CD14-positive monocyte (primary cell): ENCODE data around the gene PKP3. TPM values are rescaled to one million over a fixed set of nuclear protein-coding genes. Genes with fewer than 3 reads are reported as not detected.

Source experiments
- DNase-seq, 3 donors: peaks; one replicate each; pipeline ENCODE4 v3.0.0-alpha.2; 2011 to 2022
- H2AFZ ChIP-seq: 2 replicates; pipeline ENCODE4 v1.6.0; 2012; ENCODE audit warnings: mild to moderate bottlenecking, low read depth, low read length, inconsistent platforms; ENCODE audit not compliant: insufficient read depth, poor library complexity, severe bottlenecking
- H3K27ac ChIP-seq, 2 donors: 1 replicate in 1 of 2; 2 replicates in 1 of 2; pipeline ENCODE4 v1.5.1; 2012 to 2013; ENCODE audit warnings: low read length in 2 of 2, control low read depth in 1 of 2, inconsistent platforms in 1 of 2, low read depth in 1 of 2, mild to moderate bottlenecking in 1 of 2
- H3K27me3 ChIP-seq, 2 donors: one replicate each; pipeline versions ENCODE4 v1.6.0 to v1.6.1; 2011 to 2013; ENCODE audit warnings: low read length in 2 of 2; ENCODE audit not compliant: control insufficient read depth in 2 of 2, insufficient read depth in 2 of 2
- H3K36me3 ChIP-seq, 2 donors: replicated peaks in 1 of 2; 1 replicate in 1 of 2; 2 replicates in 1 of 2; pipeline versions ENCODE4 v1.5.1 to v1.6.1; 2012 to 2013; ENCODE audit warnings: low read length in 2 of 2, control low read depth in 1 of 2, inconsistent platforms in 1 of 2, mild to moderate bottlenecking in 1 of 2; ENCODE audit not compliant: insufficient read depth in 2 of 2, control insufficient read depth in 1 of 2
- H3K4me1 ChIP-seq, 2 donors: 1 replicate in 1 of 2; 2 replicates in 1 of 2; pipeline versions ENCODE4 v1.5.1 to v1.6.1; 2012 to 2013; ENCODE audit warnings: low read length in 2 of 2, control low read depth in 1 of 2, inconsistent platforms in 1 of 2, mild to moderate bottlenecking in 1 of 2, moderate library complexity in 1 of 2; ENCODE audit not compliant: insufficient read depth in 2 of 2, control insufficient read depth in 1 of 2
- H3K4me2 ChIP-seq: replicated peaks from 2 replicates; pipeline ENCODE3; 2012; ENCODE audit warnings: low read length, moderate library complexity, mild to moderate bottlenecking; ENCODE audit not compliant: poor library complexity, severe bottlenecking; ENCODE audit errors: extremely low read depth
- H3K4me3 ChIP-seq, 3 experiments: fragments of 200-600 bp in 1 of 3; sonication (generic) in 1 of 3; replicated peaks in 1 of 3; 1 replicate in 2 of 3; 2 replicates in 1 of 3; pipeline ENCODE4 v1.5.1; 2011 to 2013; ENCODE audit warnings: low read length in 3 of 3, mild to moderate bottlenecking in 3 of 3, control low read depth in 2 of 3, low read depth in 2 of 3, inconsistent platforms in 1 of 3, moderate library complexity in 1 of 3
- H3K79me2 ChIP-seq: 2 replicates; pipeline ENCODE4 v1.6.0; 2012; ENCODE audit warnings: mild to moderate bottlenecking, control low read depth, inconsistent platforms, low read length, moderate library complexity; ENCODE audit not compliant: insufficient read depth
- H3K9ac ChIP-seq: 2 replicates; pipeline ENCODE4 v1.6.0; 2017; ENCODE audit warnings: low read length, mild to moderate bottlenecking; ENCODE audit not compliant: insufficient read depth, poor library complexity, severe bottlenecking
- H3K9me3 ChIP-seq, 2 donors: replicated peaks in 1 of 2; 1 replicate in 1 of 2; 2 replicates in 1 of 2; pipeline versions ENCODE4 v1.5.1 to v1.6.1; 2012 to 2013; ENCODE audit warnings: low read length in 2 of 2, control low read depth in 1 of 2; ENCODE audit not compliant: control insufficient read depth in 1 of 2, insufficient read depth in 1 of 2
- H4K20me1 ChIP-seq: 2 replicates; pipeline ENCODE4 v1.6.0; 2012; ENCODE audit warnings: mild to moderate bottlenecking, low read length, control low read depth, moderate library complexity; ENCODE audit not compliant: insufficient read depth
- H3K27ac Mint-ChIP-seq, 7 donors: one replicate each; pipeline ENCODE4 v1.8.0; 2020; ENCODE audit warnings: mild to moderate bottlenecking in 7 of 7, mixed read lengths in 7 of 7, moderate library complexity in 6 of 7, inconsistent platforms in 2 of 7
- H3K27me3 Mint-ChIP-seq, 3 donors: one replicate each; pipeline ENCODE4 v1.8.0; 2021 to 2022; ENCODE audit warnings: low read depth in 3 of 3, mild to moderate bottlenecking in 3 of 3, mixed read lengths in 3 of 3, moderate library complexity in 3 of 3, inconsistent platforms in 1 of 3
- H3K36me3 Mint-ChIP-seq, 2 donors: one replicate each; pipeline ENCODE4 v1.8.0; 2020; ENCODE audit warnings: mixed read lengths in 2 of 2, inconsistent platforms in 1 of 2, mild to moderate bottlenecking in 1 of 2
- H3K4me1 Mint-ChIP-seq: one replicate; pipeline ENCODE4 v1.8.0; 2020; ENCODE audit warnings: mild to moderate bottlenecking, mixed read lengths
- H3K4me3 Mint-ChIP-seq, 2 donors: one replicate each; pipeline ENCODE4 v1.8.0; 2020; ENCODE audit warnings: mild to moderate bottlenecking in 2 of 2, mixed read lengths in 2 of 2, moderate library complexity in 1 of 2
- H3K9me3 Mint-ChIP-seq, 7 donors: one replicate each; pipeline ENCODE4 v1.8.0; 2020 to 2022; ENCODE audit warnings: mixed read lengths in 7 of 7, mild to moderate bottlenecking in 6 of 7, moderate library complexity in 6 of 7, inconsistent platforms in 2 of 7
- CTCF ChIP-seq: fragments of 200-600 bp; IDR thresholded peaks from one replicate; pipeline ENCODE4 v1.8.0; 2022; ENCODE audit warnings: antibody characterized with exemption, mild to moderate bottlenecking
- WGBS: methylation state at CpG from one replicate; pipeline ENCODE4 v1.1.5; 2013; ENCODE audit warnings: missing lambda C conversion rate; ENCODE audit not compliant: insufficient coverage; 5-methylcytosine and 5-hydroxymethylcytosine counted together
- intact Hi-C, 2 donors: fragments of 100-400 bp; cut with micrococcal nuclease; formaldehyde crosslinking; loops; one replicate each; pipeline versions ENCODE4 v1.15.0 to v1.15.1; 2023
- polyA plus RNA-seq, 3 donors: library from polyadenylated mRNA; depleted of rRNA in 1 of 3; unstranded in 2 of 3; stranded (reverse) in 1 of 3; fragments of 300-500 nt in 2 of 3; fragments of >200 nt in 1 of 3; fragmentation: Illumina TruSeq in 2 of 3; gene quantifications; 1 replicate in 2 of 3; 2 replicates in 1 of 3; pipeline ENCODE4 v1.2.3, GENCODE V29; 2012 to 2021

The PKP3 gene
- polyA plus RNA-seq, 3 donors = not detected

GRCh38 chr11:380996-381395, 13.0 kb upstream of the PKP3 start:
- Histone ChIP-seq H3K4me1 (no peaks in the 10 kb centered on the region), H4K20me1 (no peaks in the 10 kb centered on the region), H2AFZ (no peak overlapping the region), H3K27ac (no peak overlapping the region), H3K9ac (no peak overlapping the region), H3K4me2 (no peak overlapping the region), H3K27me3 (peaks cover 0 to 9% of the 10 kb centered on the region in 2 donors), H3K9me3 (peaks cover 2 to 19% of the 10 kb centered on the region in 2 donors), H3K4me3 (no peak overlapping the region), H3K79me2 (no peaks in the 10 kb centered on the region), H3K36me3 (no peaks in the 10 kb centered on the region)
- 94% methylated on average over 5 of the region's 14 CpGs for WGBS
- intact Hi-C loops = no loop called here
- peaks cover 6 to 24% (median 12%) of the 10 kb centered on the region in 7 donors for H3K9me3 Mint-ChIP-seq
- no peak overlapping the region for H3K27ac Mint-ChIP-seq
- no peak overlapping the region for H3K4me3 Mint-ChIP-seq
- H3K36me3 Mint-ChIP-seq = no peaks in the 10 kb centered on the region
- no peaks in the 10 kb centered on the region for H3K4me1 Mint-ChIP-seq
- TF ChIP-seq CTCF = no peak
- H3K27me3 Mint-ChIP-seq = peaks cover 11 to 15% (median 13%) of the 10 kb centered on the region in 3 donors
- DNase-seq = no peak

GRCh38 chr11:381501-382072, 12.4 kb upstream of the PKP3 start:
- H3K36me3 Mint-ChIP-seq = peaks cover 0 to 1% of the 10 kb centered on the region in 2 donors
- Histone ChIP-seq H3K4me3 (no peak overlapping the region), H3K36me3 (no peaks in the 10 kb centered on the region), H4K20me1 (no peaks in the 10 kb centered on the region), H3K9ac (no peak overlapping the region), H3K4me2 (no peak overlapping the region), H2AFZ (no peak overlapping the region), H3K79me2 (no peaks in the 10 kb centered on the region), H3K27ac (no peak overlapping the region), H3K4me1 (no peaks in the 10 kb centered on the region), H3K27me3 (peaks cover 0 to 9% of the 10 kb centered on the region in 2 donors), H3K9me3 (peaks cover 8 to 25% of the 10 kb centered on the region in 2 donors)
- WGBS = 48% methylated on average over 18 of the region's 35 CpGs
- no peak for TF ChIP-seq CTCF
- no peaks in the 10 kb centered on the region for H3K4me1 Mint-ChIP-seq
- intact Hi-C loops = no loop called here
- no peak overlapping the region for H3K4me3 Mint-ChIP-seq
- peaks cover 11 to 15% (median 13%) of the 10 kb centered on the region in 3 donors for H3K27me3 Mint-ChIP-seq
- DNase-seq = no peak
- no peak overlapping the region for H3K27ac Mint-ChIP-seq
- H3K9me3 Mint-ChIP-seq = peaks cover 11 to 27% (median 18%) of the 10 kb centered on the region in 7 donors
